ENCODE data around the gene TEKT2.

TEKT2 gene

GRCh38 chr1:36106269-36106668 is 22.4 kb downstream of the TEKT2 start:
- no peak for DNase-seq (ENCODE audit: low read depth in 2 of 2)

GRCh38 chr1:36107394-36107793 is 23.5 kb downstream of the TEKT2 start:
- DNase-seq (ENCODE audit: low read depth in 2 of 2), result no peak

DNA sequence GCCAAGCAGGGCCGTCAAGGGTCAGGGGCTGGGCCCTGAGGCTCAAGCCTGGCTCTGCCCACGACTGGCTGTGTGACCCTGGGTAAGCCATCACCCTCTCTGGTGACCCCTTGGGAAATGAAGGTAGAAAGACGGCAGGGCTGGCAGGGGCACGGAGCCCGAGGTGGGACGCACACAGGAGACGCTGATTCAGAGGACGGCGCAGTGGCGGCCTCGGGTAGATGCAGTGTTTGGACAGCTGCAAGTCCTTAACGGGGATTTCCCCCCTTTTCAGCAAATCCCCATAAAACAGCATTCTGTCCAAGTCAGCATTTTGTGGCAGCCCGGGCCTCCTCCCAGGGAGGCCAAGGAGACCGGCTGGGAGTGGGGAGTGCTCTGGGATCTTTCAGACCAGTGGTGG is 24.4 kb downstream of the TEKT2 start:
- DNase-seq (ENCODE audit: low read depth in 2 of 2), result no peak

- peak; percentile 11 to 15 for DNase-seq (ENCODE audit: low read depth in 2 of 2)
Measured at GRCh38 chr1:36109041-36109679, 25.3 kb downstream of the TEKT2 start.

DNA sequence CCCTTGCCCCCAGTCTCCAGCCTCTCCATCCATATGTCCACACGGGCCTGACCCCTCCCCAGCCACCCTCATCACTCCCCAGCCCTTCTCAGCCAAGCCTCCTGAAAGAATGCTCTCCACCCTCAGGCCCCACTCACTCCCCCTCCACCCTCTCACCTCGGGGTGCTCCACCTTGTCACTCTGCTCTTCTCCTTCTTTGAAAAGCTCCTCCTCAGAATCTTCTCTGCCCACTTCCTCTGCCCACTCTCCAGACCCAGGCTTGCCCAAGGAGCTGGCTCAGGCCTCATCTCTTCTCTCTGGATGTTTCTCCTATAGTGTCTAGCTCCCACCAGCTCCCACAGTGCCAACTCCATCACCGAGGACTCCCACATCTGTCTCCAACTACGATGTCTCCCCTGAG is 27.3 kb downstream of the TEKT2 start:
- no peak for DNase-seq (ENCODE audit: low read depth in 2 of 2)

- DNase-seq (ENCODE audit: low read depth in 2 of 2), result no peak
Measured at GRCh38 chr1:36112823-36113222, 28.9 kb downstream of the TEKT2 start.

DNA sequence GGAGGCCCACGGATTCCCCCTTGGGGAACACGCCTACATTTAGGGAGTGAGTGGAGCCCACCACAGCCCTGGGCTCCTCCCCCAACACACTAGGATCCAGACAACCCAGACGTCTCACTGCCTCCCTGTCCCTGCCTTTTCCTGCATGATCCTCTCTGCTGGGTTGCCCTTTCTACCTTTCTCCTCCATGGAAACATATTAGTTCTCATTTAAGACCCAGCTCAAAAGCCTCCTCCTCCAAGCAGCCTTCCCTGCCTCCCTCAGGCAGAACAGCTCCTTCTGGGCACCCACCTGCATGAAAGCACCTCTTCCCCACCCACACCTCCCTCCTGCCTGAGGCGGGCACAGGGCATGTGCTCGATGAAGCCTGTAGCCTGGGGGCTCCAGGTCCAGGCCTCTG is 30.5 kb downstream of the TEKT2 start:
- DNase-seq (ENCODE audit: low read depth in 2 of 2), result no peak

DNA sequence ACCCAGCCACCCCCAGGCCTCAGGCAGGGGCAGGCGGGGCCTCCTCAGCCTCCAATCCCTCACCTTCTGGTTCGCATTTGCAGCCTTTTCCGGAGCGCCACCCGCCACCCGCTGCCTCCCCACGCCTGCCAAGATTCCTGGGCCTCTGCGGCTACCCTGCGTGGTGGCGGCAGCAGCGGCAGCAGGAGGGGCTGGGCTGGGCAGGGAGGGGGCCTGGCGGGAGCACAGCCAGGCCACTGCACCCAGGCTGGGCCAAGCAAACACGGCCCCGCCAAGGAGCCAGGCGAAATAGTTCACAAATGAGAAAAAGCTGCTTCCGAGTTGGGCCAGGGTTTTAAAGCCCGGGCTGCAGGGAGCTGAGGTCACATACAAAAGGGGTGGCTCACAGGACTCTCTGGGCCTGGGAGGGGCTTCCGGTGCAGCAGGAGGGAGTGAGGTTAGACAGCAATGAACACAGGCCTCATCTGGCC is 31.3 kb downstream of the TEKT2 start:
- DNase-seq (ENCODE audit: low read depth in 2 of 2), result no peak

DNA sequence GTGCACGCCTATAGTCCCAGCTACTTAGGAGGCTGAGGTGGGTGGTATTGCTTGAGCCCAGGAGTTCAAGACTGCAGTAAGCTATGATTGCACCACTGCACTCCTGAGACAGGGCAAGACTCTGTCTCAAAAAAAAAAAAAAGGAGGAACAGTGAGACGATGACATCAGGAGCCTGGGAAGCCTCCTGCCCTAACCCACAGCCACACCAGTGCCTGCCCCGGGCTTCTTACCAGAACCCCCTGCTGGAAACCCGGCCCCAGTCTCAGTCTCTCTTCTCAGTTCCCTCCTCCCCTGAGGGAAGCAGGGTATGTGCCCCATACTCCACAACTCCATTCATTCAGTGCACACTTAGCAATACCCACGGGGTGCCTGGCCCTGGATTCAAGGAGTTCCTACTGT is 32.0 kb downstream of the TEKT2 start:
- no peak for DNase-seq (ENCODE audit: low read depth in 2 of 2)

DNA sequence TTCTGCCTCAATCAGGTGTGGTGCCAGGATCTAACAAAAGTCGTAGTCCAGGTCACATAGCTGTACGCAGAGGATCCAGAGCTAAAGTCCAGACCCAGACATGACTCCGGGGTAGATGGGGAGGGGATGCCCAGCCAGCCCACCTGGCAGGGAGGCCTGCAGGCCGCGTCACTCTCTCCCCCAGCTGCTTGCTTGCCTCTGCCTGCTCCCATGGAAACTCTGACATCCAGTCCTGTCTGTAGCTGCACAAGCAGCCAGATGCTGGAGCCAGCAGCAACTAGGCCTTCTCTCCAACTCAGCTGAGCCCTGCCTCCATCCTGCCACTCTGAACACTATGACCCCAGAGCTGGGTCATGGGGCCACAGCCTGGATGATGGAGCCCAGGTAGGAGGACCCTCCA is 33.0 kb downstream of the TEKT2 start:
- DNase-seq (ENCODE audit: low read depth in 2 of 2), result no peak

DNA sequence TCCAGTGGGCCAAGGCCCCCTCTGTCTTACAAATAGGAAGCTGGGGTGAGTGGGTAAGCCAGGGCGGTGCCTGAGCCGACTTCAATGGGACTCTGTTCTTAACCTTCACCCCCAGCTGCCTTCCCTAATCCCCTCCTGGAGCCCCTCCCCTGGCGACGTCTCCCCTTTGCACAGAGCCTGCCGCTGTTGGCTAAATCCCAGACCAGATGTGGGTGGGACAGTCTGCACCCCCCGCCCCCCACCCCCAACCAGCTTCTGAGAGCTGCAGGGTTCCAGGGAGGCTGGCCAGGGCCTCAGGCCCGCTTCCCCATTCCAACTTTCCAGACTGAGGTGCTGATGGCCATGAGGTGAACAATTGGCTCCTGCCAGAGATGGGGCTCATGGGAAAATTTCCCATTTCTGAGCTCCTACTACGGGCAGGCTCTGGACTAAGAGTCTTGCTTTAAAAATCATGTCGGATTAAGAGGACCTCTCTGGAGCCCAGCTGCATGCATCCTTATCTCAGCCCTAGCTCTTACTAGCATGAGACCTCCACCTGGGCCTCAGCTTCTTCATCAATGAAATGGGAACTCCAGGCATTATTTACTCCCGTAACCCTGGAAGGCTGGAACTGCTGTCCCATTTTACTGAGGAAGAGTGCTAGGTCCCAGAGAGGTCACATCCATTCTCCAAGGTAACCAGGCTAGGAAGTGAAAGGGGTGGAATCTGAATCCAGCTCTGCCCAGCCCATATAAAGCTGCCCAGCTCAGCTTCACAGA is 34.7 kb downstream of the TEKT2 start:
- no peak for DNase-seq (ENCODE audit: low read depth in 2 of 2)

DNA sequence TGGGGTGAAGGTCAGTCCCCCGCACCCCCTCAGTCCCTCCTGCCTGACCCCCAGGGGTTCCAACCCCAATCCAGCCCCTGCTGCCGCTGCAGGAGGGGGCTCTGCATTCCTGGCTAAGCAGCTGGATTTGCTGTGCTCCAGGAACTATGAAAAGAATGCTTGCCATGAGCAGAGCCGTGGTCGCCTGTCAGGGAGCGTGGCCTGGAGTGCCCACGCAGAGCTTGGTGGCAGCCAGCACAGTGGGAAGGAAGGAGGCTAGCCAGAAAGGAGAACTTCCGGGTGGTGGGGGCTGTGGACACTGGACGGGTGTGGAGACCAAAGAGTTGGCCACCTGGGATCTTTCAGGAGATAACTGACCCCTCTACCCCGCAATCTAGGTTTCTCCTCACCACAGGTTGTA is 35.6 kb downstream of the TEKT2 start:
- no peak for DNase-seq (ENCODE audit: low read depth in 2 of 2)

- DNase-seq (ENCODE audit: low read depth in 2 of 2), result no peak
Measured at GRCh38 chr1:36122062-36123030, 38.5 kb downstream of the TEKT2 start.

- DNase-seq (ENCODE audit: low read depth in 2 of 2), result no peak
Measured at GRCh38 chr1:36123356-36123755, 39.5 kb downstream of the TEKT2 start.

GRCh38 chr1:36124404-36125128 is 40.7 kb downstream of the TEKT2 start:
- DNase-seq (ENCODE audit: low read depth in 2 of 2), result no peak

GRCh38 chr1:36125129-36125991 is 41.5 kb downstream of the TEKT2 start, which contains the start of gene COL8A2:
COL8A2 (minus strand) TSS chr1:36125222; CDS start chr1:36100242, 24,980 bp downstream.
- DNase-seq (ENCODE audit: low read depth in 2 of 2), result no peak

- DNase-seq (ENCODE audit: low read depth in 2 of 2), result no peak
Measured at GRCh38 chr1:36126005-36126716, 42.3 kb downstream of the TEKT2 start.

GRCh38 chr1:36126797-36127500 is 43.1 kb downstream of the TEKT2 start:
- DNase-seq (ENCODE audit: low read depth in 2 of 2), result no peak
